IMR-90 (cell line): ENCODE data around the gene UCKL1. TPM values are rescaled to one million over a fixed set of nuclear protein-coding genes. Genes with fewer than 3 reads are reported as not detected.

Experiments used
- ATAC-seq: fragments of 200-7000 bp; cut with Tn5 transposase; 2 replicates; pipeline ENCODE4 v1.9.1; 2020; ENCODE audit warnings: low read depth, mild to moderate bottlenecking, moderate library complexity
- BruUV-seq: library from RNA; stranded (reverse); fragments of 400-500 nt; replicated peaks from 2 replicates; lab custom pipeline; 2021; lab: Mats Ljungman, UMichigan
- CTCF ChIA-PET: fragments of 300-600 bp; formaldehyde crosslinking; extraction: SDS; loops from one replicate; lab custom pipeline; 2021; ENCODE audit warnings: antibody characterized with exemption; lab: Yijun Ruan, JAX
- POLR2A ChIA-PET: fragments of 300-600 bp; sonication (Branson Sonifier 250); formaldehyde crosslinking; loops from one replicate; lab custom pipeline; 2022; ENCODE audit warnings: antibody characterized with exemption; ENCODE audit not compliant: unreplicated experiment; lab: Charles Lee
- DNase-seq: peaks from one replicate; pipeline ENCODE4 v3.0.0; 2013
- H2AFZ ChIP-seq: replicated peaks from 2 replicates; pipeline ENCODE3; 2013; ENCODE audit warnings: low read length, mild to moderate bottlenecking; ENCODE audit not compliant: poor library complexity
- H2AK5ac ChIP-seq: 2 replicates; pipeline ENCODE4 v1.6.1; 2013; ENCODE audit warnings: low read depth, low read length, inconsistent platforms
- H2AK9ac ChIP-seq: replicated peaks from 2 replicates; pipeline ENCODE3; 2013; ENCODE audit warnings: mild to moderate bottlenecking, low read depth, low read length, moderate library complexity; ENCODE audit not compliant: poor library complexity
- H2BK120ac ChIP-seq: 2 replicates; pipeline ENCODE4 v1.6.1; 2013; ENCODE audit warnings: low read depth, low read length, inconsistent platforms
- H2BK15ac ChIP-seq: 3 replicates; pipeline ENCODE4 v1.6.1; 2013; ENCODE audit warnings: low read depth, low read length, inconsistent platforms
- H2BK20ac ChIP-seq: 2 replicates; pipeline ENCODE4 v1.6.1; 2013; ENCODE audit warnings: low read depth, mild to moderate bottlenecking, inconsistent platforms, low read length, moderate library complexity
- H2BK5ac ChIP-seq: 2 replicates; pipeline ENCODE4 v1.6.1; 2013; ENCODE audit warnings: mild to moderate bottlenecking, low read depth, low read length, inconsistent platforms; ENCODE audit not compliant: poor library complexity, severe bottlenecking
- H3K14ac ChIP-seq: replicated peaks from 2 replicates; pipeline ENCODE4 v1.6.1; 2013; ENCODE audit warnings: low read depth, low read length, inconsistent platforms
- H3K18ac ChIP-seq: 2 replicates; pipeline ENCODE4 v1.6.1; 2013; ENCODE audit warnings: low read depth, low read length, control low read depth
- H3K23ac ChIP-seq: 2 replicates; pipeline ENCODE4 v1.6.1; 2013; ENCODE audit warnings: low read depth, low read length, inconsistent platforms
- H3K27ac ChIP-seq: 2 replicates; pipeline ENCODE4 v1.5.1; 2013; ENCODE audit warnings: mild to moderate bottlenecking, control low read depth, low read length; ENCODE audit not compliant: insufficient read depth
- H3K27me3 ChIP-seq: 2 replicates; pipeline ENCODE4 v1.6.1; 2013; ENCODE audit warnings: low read length; ENCODE audit not compliant: control insufficient read depth, insufficient read depth
- H3K36me3 ChIP-seq: 2 replicates; pipeline ENCODE4 v1.6.1; 2013; ENCODE audit warnings: low read length, mixed read lengths; ENCODE audit not compliant: control insufficient read depth, insufficient read depth
- H3K4ac ChIP-seq: 2 replicates; pipeline ENCODE4 v1.6.1; 2013; ENCODE audit warnings: low read depth, low read length, inconsistent platforms
- H3K4me1 ChIP-seq: 2 replicates; pipeline ENCODE4 v1.6.1; 2013; ENCODE audit warnings: low read length, mixed read lengths; ENCODE audit not compliant: control insufficient read depth, insufficient read depth
- H3K4me2 ChIP-seq: 2 replicates; pipeline ENCODE4 v1.6.1; 2013; ENCODE audit warnings: low read depth, mild to moderate bottlenecking, control low read depth, low read length, moderate library complexity
- H3K4me3 ChIP-seq: 2 replicates; pipeline ENCODE4 v1.5.1; 2013; ENCODE audit warnings: low read depth, mild to moderate bottlenecking, control low read depth, low read length, moderate library complexity; ENCODE audit not compliant: insufficient read depth
- H3K56ac ChIP-seq: 2 replicates; pipeline ENCODE4 v1.6.1; 2013; ENCODE audit warnings: low read length, inconsistent platforms; ENCODE audit not compliant: insufficient read depth; ENCODE audit errors: extremely low read depth
- H3K79me1 ChIP-seq, 2 experiments: 2 replicates each; pipeline ENCODE4 v1.6.1; 2013; ENCODE audit warnings: low read length in 2 of 2, inconsistent platforms in 1 of 2, low read depth in 1 of 2
- H3K9ac ChIP-seq: 2 replicates; pipeline ENCODE4 v1.6.1; 2013; ENCODE audit warnings: low read depth, low read length, control low read depth
- H3K9me1 ChIP-seq: 2 replicates; pipeline ENCODE4 v1.6.1; 2013; ENCODE audit warnings: low read length, inconsistent platforms; ENCODE audit not compliant: insufficient read depth
- H3K9me3 ChIP-seq: 2 replicates; pipeline ENCODE4 v1.6.1; 2013; ENCODE audit warnings: low read length; ENCODE audit not compliant: control insufficient read depth, insufficient read depth
- H4K20me1 ChIP-seq: 2 replicates; pipeline ENCODE4 v1.6.1; 2013; ENCODE audit warnings: low read length, inconsistent platforms; ENCODE audit not compliant: insufficient read depth
- H4K5ac ChIP-seq: 2 replicates; pipeline ENCODE4 v1.6.1; 2013; ENCODE audit warnings: mild to moderate bottlenecking, low read depth, low read length, control low read depth
- H4K8ac ChIP-seq, 2 experiments: 2 replicates each; pipeline ENCODE4 v1.6.1; 2013; ENCODE audit warnings: low read depth in 2 of 2, low read length in 2 of 2, control low read depth in 1 of 2, inconsistent platforms in 1 of 2
- H4K91ac ChIP-seq: 2 replicates; pipeline ENCODE4 v1.6.1; 2013; ENCODE audit warnings: low read depth, low read length, inconsistent platforms; ENCODE audit not compliant: insufficient read depth
- BHLHE40 ChIP-seq: fragments of 150-350 bp; IDR thresholded peaks from 2 replicates; pipeline ENCODE4 v1.6.1; 2016; ENCODE audit warnings: mild to moderate bottlenecking, low read depth, low read length
- FOS ChIP-seq: fragments of 150-350 bp; IDR thresholded peaks from 2 replicates; pipeline ENCODE4 v1.6.1; 2016; ENCODE audit warnings: low read depth, low read length
- MAFK ChIP-seq: IDR thresholded peaks from 2 replicates; pipeline ENCODE4 v1.6.1; 2012; ENCODE audit warnings: low read depth, low read length, improper control_type of control experiment
- MAZ ChIP-seq: IDR thresholded peaks from 2 replicates; pipeline ENCODE4 v1.6.1; 2012; ENCODE audit warnings: low read depth, mild to moderate bottlenecking, low read length, improper control_type of control experiment, moderate library complexity, borderline replicate concordance
- MXI1 ChIP-seq: IDR thresholded peaks from 2 replicates; pipeline ENCODE4 v1.6.1; 2012; ENCODE audit warnings: low read depth, mild to moderate bottlenecking, low read length, moderate library complexity, borderline replicate concordance
- NFE2L2 ChIP-seq: fragments of 150-350 bp; IDR thresholded peaks from 2 replicates; pipeline ENCODE4 v1.6.1; 2016; ENCODE audit warnings: low read depth, mild to moderate bottlenecking, low read length
- POLR2A ChIP-seq: IDR thresholded peaks from 2 replicates; pipeline ENCODE4 v1.6.1; 2012; ENCODE audit warnings: mild to moderate bottlenecking, low read depth, low read length
- RAD21 ChIP-seq: IDR thresholded peaks from 2 replicates; pipeline ENCODE4 v1.6.1; 2012; ENCODE audit warnings: low read length, improper control_type of control experiment
- RCOR1 ChIP-seq: IDR thresholded peaks from 2 replicates; pipeline ENCODE4 v1.6.1; 2012; ENCODE audit warnings: mild to moderate bottlenecking, low read length, improper control_type of control experiment; ENCODE audit not compliant: insufficient replicate concordance
- RFX5 ChIP-seq: IDR thresholded peaks from 2 replicates; pipeline ENCODE4 v1.8.0; 2012; ENCODE audit warnings: low read depth, mild to moderate bottlenecking, low read length, moderate library complexity
- SMC3 ChIP-seq: fragments of 150-350 bp; IDR thresholded peaks from 2 replicates; pipeline ENCODE4 v1.6.1; 2016; ENCODE audit warnings: low read depth, mild to moderate bottlenecking, antibody characterized with exemption, low read length, moderate library complexity
- WGBS, 2 experiments: methylation state at CpG; one replicate each; pipeline versions ENCODE4 v1.1.5 to v1.1.7; 2013; ENCODE audit warnings: missing lambda C conversion rate in 2 of 2; ENCODE audit not compliant: insufficient read length in 1 of 2; ENCODE audit errors: extremely low coverage in 2 of 2; 5-methylcytosine and 5-hydroxymethylcytosine counted together
- dilution Hi-C: fragments of 300-500 bp; cut with HindIII; formaldehyde crosslinking; loops from one replicate; pipeline ENCODE4 v1.14.3; 2018; ENCODE audit warnings: low sequenced_read_pairs; ENCODE audit not compliant: unreplicated experiment
- in situ Hi-C: fragments of 300-500 bp; cut with MboI; formaldehyde crosslinking; loops from 3 replicates; pipeline ENCODE4 v1.14.3; 2019; ENCODE audit warnings: low sequenced_read_pairs, inconsistent platforms, mixed read lengths
- intact Hi-C: fragments of 100-400 bp; cut with micrococcal nuclease; formaldehyde crosslinking; loops from 2 replicates; pipeline ENCODE4 v1.10.0; 2022
- polyA plus RNA-seq, 3 experiments: library from polyadenylated mRNA; depleted of rRNA; stranded (reverse); fragments of >200 nt; gene quantifications; 2 replicates each; pipeline ENCODE4 v1.2.3, GENCODE V29; 2012; ENCODE audit warnings: low replicate concordance in 1 of 3
- total RNA-seq: library from RNA; depleted of rRNA; stranded (reverse); fragments of >200 nt; gene quantifications from 2 replicates; pipeline ENCODE4 v1.2.3, GENCODE V29; 2012
- TF ChIP-seq, protein P1 (sequence below): conservative IDR thresholded peaks from 2 replicates; pipeline ENCODE4 v1.5.1; 2012; ENCODE audit warnings: mild to moderate bottlenecking, low read depth, low read length, improper control_type of control experiment
- TF ChIP-seq, protein P2 (sequence below): fragments of 150-350 bp; IDR thresholded peaks from 2 replicates; pipeline ENCODE4 v1.6.1; 2017; ENCODE audit warnings: mild to moderate bottlenecking, antibody characterized with exemption, low read length, low read depth

The UCKL1 gene
- total and polyA plus RNA-seq, 2 of the 4 experiments (the other 2 are of a cell fraction) = 16.7 to 54.7 TPM

DNA sequence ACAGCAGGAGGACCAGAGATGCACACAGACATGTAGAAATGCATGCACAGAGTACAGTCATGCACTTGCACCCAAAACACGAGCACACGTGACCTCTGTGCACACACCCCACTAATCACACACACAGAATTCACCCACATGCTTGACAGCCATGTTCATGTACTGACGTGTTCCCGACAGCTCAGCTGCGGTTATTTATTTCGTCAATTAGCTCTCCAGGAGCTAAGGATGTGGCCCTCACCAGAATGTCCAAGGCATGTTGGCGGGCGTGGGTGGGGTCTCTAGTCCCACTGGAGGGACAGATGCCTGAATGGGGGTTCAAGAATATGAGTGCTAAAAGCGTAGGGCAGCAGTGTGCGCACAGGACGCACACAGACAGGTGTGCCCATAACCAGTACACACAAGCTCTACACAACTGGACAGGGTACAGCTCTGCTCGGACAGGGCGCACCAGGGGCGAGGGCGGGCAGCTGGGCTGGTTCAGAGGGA lies 24.1 kb upstream of the UCKL1 start (continued):
- no peak for TF ChIP-seq MXI1

DNA sequence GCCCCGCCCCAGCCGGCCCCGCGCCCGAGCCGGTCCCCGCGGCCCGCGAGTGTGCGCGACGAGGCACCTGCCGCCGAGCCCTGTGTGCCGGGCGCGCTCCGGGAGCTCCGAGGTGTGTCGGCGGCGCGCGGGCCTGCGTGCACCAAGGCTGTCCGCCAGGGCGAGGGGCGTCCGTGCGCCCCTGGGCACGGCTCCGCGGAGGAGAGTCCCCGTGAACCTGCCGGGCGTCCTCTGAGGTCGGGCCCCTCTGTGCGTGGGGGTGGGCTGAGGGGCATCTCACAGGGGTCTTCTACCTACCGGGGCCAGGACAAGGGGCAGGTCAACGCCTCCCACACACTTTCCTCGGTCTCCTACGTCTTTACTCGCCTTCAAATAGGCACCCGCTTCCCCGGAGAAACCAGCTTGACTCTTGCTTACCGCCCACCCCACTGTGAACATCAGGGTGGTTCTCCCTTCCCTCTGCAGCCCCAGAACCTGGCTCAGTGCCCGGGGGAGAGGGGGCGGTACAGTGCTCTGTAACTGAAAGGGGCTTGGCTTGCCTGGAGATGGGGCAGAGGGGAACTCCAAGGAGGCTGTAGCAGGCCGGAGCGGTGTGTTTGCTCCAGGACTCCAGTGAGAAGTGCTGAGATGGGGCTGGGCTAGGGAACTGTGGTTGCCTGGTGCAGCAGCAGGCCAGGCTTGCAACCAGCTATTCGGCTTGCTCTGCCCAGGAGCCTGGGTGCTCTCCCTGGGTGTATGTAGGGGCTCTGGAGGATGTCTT lies 23.5 kb upstream of the UCKL1 start, which contains the start of gene SAMD10:
Gene SAMD10 (minus strand): TSS at position 86 of the 760 bp plus-strand sequence. CDS start 175 bp downstream, outside the sequence.
- Histone ChIP-seq H3K4ac (peak within 1 kb of the TSS; percentile 74), H3K9me1 (peaks cover 20% of the 10 kb centered on the region), H2BK5ac (peak within 1 kb of the TSS; percentile 14), H3K36me3 (peaks cover 7% of the 10 kb centered on the region), H2AK5ac (peak within 1 kb of the TSS; percentile 54), H3K18ac (no peak within 1 kb of the TSS), H3K9ac (peak within 1 kb of the TSS; percentile 18; the same call in 1 of the 2 replicates), H2BK15ac (no peak within 1 kb of the TSS), H3K9me3 (no peaks in the 10 kb centered on the region), H4K20me1 (peaks cover 10% of the 10 kb centered on the region; the same call in 1 of the 2 replicates), H3K4me2 (peak within 1 kb of the TSS; percentile 77), H2BK120ac (peak within 1 kb of the TSS; percentile 19), H4K91ac (peak within 1 kb of the TSS; percentile 76), H2AK9ac (peak within 1 kb of the TSS; percentile 91), H3K4me1 (peaks cover 31% of the 10 kb centered on the region), H3K23ac (peak within 1 kb of the TSS; percentile 44; the same call in 1 of the 2 replicates), H2AFZ (peak within 1 kb of the TSS; percentile 100), H3K56ac (no peak within 1 kb of the TSS), H2BK20ac (no peak within 1 kb of the TSS), H3K4me3 (peak within 1 kb of the TSS; percentile 42), H4K8ac (peak within 1 kb of the TSS; percentile 91 to 94), H3K79me1 (peaks cover 21 to 34% of the 10 kb centered on the region in 2 experiments), H3K27me3 (no peaks in the 10 kb centered on the region), H4K5ac (peak within 1 kb of the TSS; percentile 91), H3K14ac (peak within 1 kb of the TSS; percentile 22), H3K27ac (no peak within 1 kb of the TSS; the same call in 1 of the 2 replicates)
- TF ChIP-seq MAZ (no peak), BHLHE40 (no peak), MXI1 (no peak), RCOR1 (no peak), RAD21 (no peak), RFX5 (no peak), MAFK (no peak), NFE2L2 (no peak), POLR2A (no peak), FOS (no peak), SMC3 (no peak)
- TF ChIP-seq, protein P1, sequence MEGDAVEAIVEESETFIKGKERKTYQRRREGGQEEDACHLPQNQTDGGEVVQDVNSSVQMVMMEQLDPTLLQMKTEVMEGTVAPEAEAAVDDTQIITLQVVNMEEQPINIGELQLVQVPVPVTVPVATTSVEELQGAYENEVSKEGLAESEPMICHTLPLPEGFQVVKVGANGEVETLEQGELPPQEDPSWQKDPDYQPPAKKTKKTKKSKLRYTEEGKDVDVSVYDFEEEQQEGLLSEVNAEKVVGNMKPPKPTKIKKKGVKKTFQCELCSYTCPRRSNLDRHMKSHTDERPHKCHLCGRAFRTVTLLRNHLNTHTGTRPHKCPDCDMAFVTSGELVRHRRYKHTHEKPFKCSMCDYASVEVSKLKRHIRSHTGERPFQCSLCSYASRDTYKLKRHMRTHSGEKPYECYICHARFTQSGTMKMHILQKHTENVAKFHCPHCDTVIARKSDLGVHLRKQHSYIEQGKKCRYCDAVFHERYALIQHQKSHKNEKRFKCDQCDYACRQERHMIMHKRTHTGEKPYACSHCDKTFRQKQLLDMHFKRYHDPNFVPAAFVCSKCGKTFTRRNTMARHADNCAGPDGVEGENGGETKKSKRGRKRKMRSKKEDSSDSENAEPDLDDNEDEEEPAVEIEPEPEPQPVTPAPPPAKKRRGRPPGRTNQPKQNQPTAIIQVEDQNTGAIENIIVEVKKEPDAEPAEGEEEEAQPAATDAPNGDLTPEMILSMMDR = no peak
- TF ChIP-seq, protein P2, sequence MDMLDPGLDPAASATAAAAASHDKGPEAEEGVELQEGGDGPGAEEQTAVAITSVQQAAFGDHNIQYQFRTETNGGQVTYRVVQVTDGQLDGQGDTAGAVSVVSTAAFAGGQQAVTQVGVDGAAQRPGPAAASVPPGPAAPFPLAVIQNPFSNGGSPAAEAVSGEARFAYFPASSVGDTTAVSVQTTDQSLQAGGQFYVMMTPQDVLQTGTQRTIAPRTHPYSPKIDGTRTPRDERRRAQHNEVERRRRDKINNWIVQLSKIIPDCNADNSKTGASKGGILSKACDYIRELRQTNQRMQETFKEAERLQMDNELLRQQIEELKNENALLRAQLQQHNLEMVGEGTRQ = no peak
- ChIA-PET POLR2A (interaction anchor here (1.0 kb wide), 1 partner anchor 114 kb away, joined by 4 read pairs; the partner anchor contains the start of gene TPD52L2), CTCF (interaction anchor here (1.3 kb wide), 1 partner anchor 140 kb away, joined by 3 read pairs; no protein-coding TSS in a partner anchor)
- DNase-seq (peak; percentile 53), ATAC-seq (peak; percentile 1; the same call in 1 of the 2 replicates)
- intact Hi-C loops (loop anchor here (1.0 to 2.0 kb wide), 2 partner anchors 77 to 141 kb away; no protein-coding TSS in a partner anchor), dilution Hi-C loops (no loop called here), in situ Hi-C loops (loop anchor here (10.0 kb wide), 1 partner anchor 445 kb away; the partner anchor contains the start of gene PTK6)
- BruUV-seq = no TSS peak
- WGBS, 2 experiments = 4% methylated on average over 18 of the region's 52 CpGs; no CpG with 5 or more reads in 1 of the 2 experiments
